Calu3 (cell line): ENCODE measurements around the gene FOXE3. TPM values are rescaled to one million over a fixed set of nuclear protein-coding genes. Genes with fewer than 3 reads are reported as not detected.

Source experiments
- BruUV-seq: library from RNA; stranded (reverse); fragments of 400-500 nt; replicated peaks from 2 replicates; lab custom pipeline; 2021; lab: Mats Ljungman, UMichigan
- CTCF ChIA-PET: fragments of 300-600 bp; sonication (Branson Sonifier 250); formaldehyde crosslinking; loops from one replicate; lab custom pipeline; 2022; ENCODE audit warnings: antibody characterized with exemption; lab: Charles Lee
- DNase-seq: peaks from one replicate; pipeline ENCODE4 v3.0.0; 2022
- H3K27ac Mint-ChIP-seq: one replicate; pipeline ENCODE4 v1.8.0; 2022; ENCODE audit warnings: mixed read lengths; ENCODE audit not compliant: unreplicated experiment
- H3K27me3 Mint-ChIP-seq: one replicate; pipeline ENCODE4 v1.8.0; 2022; ENCODE audit warnings: mixed read lengths; ENCODE audit not compliant: unreplicated experiment
- H3K36me3 Mint-ChIP-seq: one replicate; pipeline ENCODE4 v1.8.0; 2022; ENCODE audit warnings: mild to moderate bottlenecking, moderate library complexity, mixed read lengths; ENCODE audit not compliant: insufficient read depth, unreplicated experiment
- H3K4me1 Mint-ChIP-seq: one replicate; pipeline ENCODE4 v1.8.0; 2022; ENCODE audit warnings: mild to moderate bottlenecking, low read depth, mixed read lengths; ENCODE audit not compliant: unreplicated experiment
- H3K4me3 Mint-ChIP-seq: one replicate; pipeline ENCODE4 v1.8.0; 2022; ENCODE audit warnings: mild to moderate bottlenecking, low read depth, moderate library complexity, mixed read lengths; ENCODE audit not compliant: unreplicated experiment
- H3K9me3 Mint-ChIP-seq: one replicate; pipeline ENCODE4 v1.8.0; 2022; ENCODE audit warnings: low read depth, mixed read lengths; ENCODE audit not compliant: unreplicated experiment
- CTCF ChIP-seq: fragments of 200-600 bp; IDR thresholded peaks from one replicate; pipeline ENCODE4 v1.8.0; 2022; ENCODE audit warnings: antibody characterized with exemption; ENCODE audit not compliant: unreplicated experiment
- intact Hi-C: fragments of 100-400 bp; cut with micrococcal nuclease; formaldehyde crosslinking; loops from one replicate; pipeline ENCODE4 v1.10.0; 2022; ENCODE audit not compliant: unreplicated experiment
- total RNA-seq: library from RNA; stranded (reverse); gene quantifications from 2 replicates; pipeline ENCODE4 v1.2.3, GENCODE V29; 2022

The FOXE3 gene
- total RNA-seq, 1 experiment from 2014 or later: not detected

DNA sequence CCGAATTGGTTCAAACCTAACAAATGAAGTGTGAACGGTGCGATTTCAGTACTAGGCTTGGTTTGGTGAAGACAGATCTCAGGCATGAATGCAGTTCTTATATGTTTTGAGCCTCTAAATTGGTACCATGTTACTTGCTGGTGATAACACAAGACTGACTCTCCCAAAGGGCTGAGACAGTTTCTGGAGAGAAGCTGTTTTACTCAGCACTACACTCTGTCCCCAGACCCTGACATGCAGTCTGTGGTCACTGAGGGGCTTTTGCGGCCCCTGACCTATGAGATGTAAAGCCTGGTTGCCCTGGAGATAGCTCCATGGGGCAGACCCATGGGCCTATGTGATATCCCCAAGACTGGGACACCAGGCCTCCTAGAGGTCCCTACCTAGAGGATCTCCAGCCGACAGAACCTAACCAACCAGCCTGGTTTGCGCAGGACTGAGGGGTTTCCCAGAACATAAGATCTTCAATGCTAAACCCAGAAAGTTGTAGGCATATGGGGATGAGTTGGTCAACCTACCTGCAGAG is 19.4 kb upstream of the FOXE3 start:
- TF ChIP-seq CTCF: no peak
- H3K9me3 Mint-ChIP-seq: no peaks in the 10 kb centered on the region
- H3K4me3 Mint-ChIP-seq: no peak overlapping the region
- no peaks in the 10 kb centered on the region for H3K36me3 Mint-ChIP-seq
- intact Hi-C loops: no loop called here
- H3K4me1 Mint-ChIP-seq: no peaks in the 10 kb centered on the region
- CTCF ChIA-PET: no interaction called here
- no peak overlapping the region for H3K27ac Mint-ChIP-seq
- BruUV-seq: no TSS peak
- no peak for DNase-seq
- peaks cover 34% of the 10 kb centered on the region for H3K27me3 Mint-ChIP-seq

DNA sequence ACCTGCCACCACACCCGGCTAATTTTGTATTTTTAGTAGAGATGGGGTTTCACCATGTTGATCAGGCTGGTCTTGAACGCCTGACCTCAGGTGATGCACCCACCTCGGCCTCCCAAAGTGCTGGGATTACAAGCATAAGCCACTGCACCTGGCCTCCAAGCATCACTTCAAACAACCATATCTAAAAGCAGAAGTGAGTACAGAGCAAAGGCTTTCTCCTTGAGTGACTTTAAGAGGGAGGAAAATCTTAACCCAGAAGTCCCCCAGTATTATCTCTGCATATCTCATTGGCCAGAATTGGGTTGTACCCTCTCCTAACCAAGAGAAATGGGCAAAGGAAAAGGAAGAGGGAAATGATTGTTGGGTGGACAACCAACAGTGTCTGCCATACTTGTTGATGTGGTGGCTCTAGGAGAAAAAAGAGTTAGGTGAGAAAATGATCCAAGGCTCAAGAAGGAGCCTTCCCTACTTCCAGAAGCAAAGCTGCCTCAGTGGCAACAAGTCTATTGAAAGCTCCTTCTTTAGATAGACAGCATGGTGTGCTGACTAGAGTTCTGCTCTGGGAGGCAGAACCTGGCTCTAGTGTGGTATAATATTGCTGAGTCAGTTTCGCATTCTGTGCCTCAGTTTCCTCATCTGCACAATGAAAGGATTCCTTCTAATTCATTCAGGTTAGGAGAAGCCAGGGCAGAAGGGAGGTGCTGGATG is 16.8 kb upstream of the FOXE3 start:
- intact Hi-C loops: no loop called here
- BruUV-seq: no TSS peak

DNA sequence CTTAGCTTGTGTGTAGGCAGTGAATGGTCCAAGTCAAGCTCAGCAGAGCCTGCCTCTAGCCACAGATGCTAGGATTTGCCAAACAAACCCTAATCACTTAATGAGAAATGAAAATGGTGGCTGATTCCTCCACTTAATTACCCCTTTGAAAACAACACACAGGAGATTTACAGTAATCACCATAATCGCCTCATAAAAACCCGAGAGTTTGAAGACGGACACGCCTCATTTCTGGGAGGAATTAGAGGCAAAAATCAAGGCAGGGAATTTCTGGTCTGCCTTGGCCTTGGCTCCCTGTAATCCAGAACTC is 16.3 kb upstream of the FOXE3 start:
- no peaks in the 10 kb centered on the region for H3K36me3 Mint-ChIP-seq
- H3K4me1 Mint-ChIP-seq: no peaks in the 10 kb centered on the region
- H3K4me3 Mint-ChIP-seq: no peak overlapping the region
- no peak for DNase-seq
- CTCF ChIA-PET: no interaction called here
- BruUV-seq: no TSS peak
- no peak for TF ChIP-seq CTCF
- H3K27ac Mint-ChIP-seq: no peak overlapping the region
- H3K27me3 Mint-ChIP-seq: peaks cover 50% of the 10 kb centered on the region
- no peaks in the 10 kb centered on the region for H3K9me3 Mint-ChIP-seq
- intact Hi-C loops: no loop called here

More for the DNA sequence above, 16.8 kb upstream of the FOXE3 start:
- Mint-ChIP-seq H3K27me3 (peaks cover 50% of the 10 kb centered on the region), H3K4me3 (no peak overlapping the region), H3K36me3 (no peaks in the 10 kb centered on the region), H3K27ac (no peak overlapping the region), H3K4me1 (no peaks in the 10 kb centered on the region), H3K9me3 (no peaks in the 10 kb centered on the region)
- no peak for DNase-seq
- CTCF ChIA-PET: no interaction called here
- no peak for TF ChIP-seq CTCF

- H3K9me3 Mint-ChIP-seq: no peaks in the 10 kb centered on the region
- H3K4me3 Mint-ChIP-seq: no peak overlapping the region
- peaks cover 61% of the 10 kb centered on the region for H3K27me3 Mint-ChIP-seq
- no peaks in the 10 kb centered on the region for H3K36me3 Mint-ChIP-seq
- TF ChIP-seq CTCF: no peak
- no peaks in the 10 kb centered on the region for H3K4me1 Mint-ChIP-seq
- CTCF ChIA-PET: no interaction called here
- no TSS peak for BruUV-seq
- intact Hi-C loops: no loop called here
- no peak overlapping the region for H3K27ac Mint-ChIP-seq
- DNase-seq: no peak
Measured at GRCh38 chr1:47401761-47402160, 14.3 kb upstream of the FOXE3 start.
